Measurements from ENCODE around the gene USP13.

The USP13 gene

GRCh38 chr3:179794355-179794754 is 141.5 kb downstream of the USP13 start:
- H3K4me3 ChIP-seq (ENCODE audit: low read depth, low read length), result no peak overlapping the region
- TF ChIP-seq CTCF (IDR thresholded peaks at IDR 0.05; ENCODE audit: low read depth, low read length), result no peak

GRCh38 chr3:179796421-179796820 is 143.6 kb downstream of the USP13 start:
- TF ChIP-seq CTCF (IDR thresholded peaks at IDR 0.05; ENCODE audit: low read depth, low read length), result no peak
- no peak overlapping the region for H3K4me3 ChIP-seq (ENCODE audit: low read depth, low read length)

- no peak overlapping the region for H3K4me3 ChIP-seq (ENCODE audit: low read depth, low read length)
- no peak for TF ChIP-seq CTCF (IDR thresholded peaks at IDR 0.05; ENCODE audit: low read depth, low read length)
Observed at GRCh38 chr3:179797192-179797591, 144.4 kb downstream of the USP13 start.

- H3K4me3 ChIP-seq (ENCODE audit: low read depth, low read length), result no peak overlapping the region
- TF ChIP-seq CTCF (IDR thresholded peaks at IDR 0.05; ENCODE audit: low read depth, low read length), result no peak
Observed at GRCh38 chr3:179801263-179801662, 148.4 kb downstream of the USP13 start.

DNA sequence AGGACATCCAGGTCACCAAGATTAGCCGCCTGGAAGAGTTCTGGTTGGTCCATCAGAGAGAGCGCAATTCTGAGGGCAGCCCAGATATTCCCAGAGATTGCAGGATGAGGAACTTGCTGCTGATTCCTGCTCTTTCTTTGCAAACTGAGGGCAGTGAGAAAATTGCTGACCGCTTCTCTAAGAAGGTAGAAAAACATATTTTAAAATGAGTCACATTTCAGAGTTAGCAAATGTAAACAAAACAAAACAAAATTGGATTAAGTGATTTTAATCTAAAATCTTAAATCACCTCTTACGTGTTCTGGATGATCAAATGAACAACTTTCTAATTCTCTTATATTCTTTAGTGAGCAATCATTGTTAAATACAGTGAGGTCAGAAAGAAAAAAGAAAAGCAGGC is 149.0 kb downstream of the USP13 start:
- H3K4me3 ChIP-seq (ENCODE audit: low read depth, low read length), result no peak overlapping the region
- TF ChIP-seq CTCF (IDR thresholded peaks at IDR 0.05; ENCODE audit: low read depth, low read length), result no peak

DNA sequence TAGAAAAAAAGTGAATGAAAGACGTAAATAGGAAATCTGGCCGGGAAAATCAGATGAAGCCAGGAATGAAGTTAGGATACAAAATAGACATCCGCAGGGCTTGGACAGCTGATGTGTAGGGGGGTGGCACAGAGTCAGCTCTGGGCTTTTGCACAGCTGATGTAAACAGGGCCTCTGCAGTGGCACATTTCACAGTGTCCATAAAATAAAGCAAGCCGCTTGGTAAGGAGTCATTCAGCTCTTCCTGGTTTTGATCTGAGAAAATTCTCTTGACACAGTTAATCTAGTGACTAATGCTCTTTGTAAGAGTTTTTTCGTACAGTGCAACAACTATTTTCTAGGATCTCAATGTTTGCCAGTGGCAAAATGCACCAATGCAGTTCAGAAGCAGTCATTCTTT is 153.3 kb downstream of the USP13 start:
- H3K4me3 ChIP-seq (ENCODE audit: low read depth, low read length), result no peak overlapping the region
- TF ChIP-seq CTCF (IDR thresholded peaks at IDR 0.05; ENCODE audit: low read depth, low read length), result no peak

GRCh38 chr3:179807588-179807987 is 154.7 kb downstream of the USP13 start:
- no peak for TF ChIP-seq CTCF (IDR thresholded peaks at IDR 0.05; ENCODE audit: low read depth, low read length)
- H3K4me3 ChIP-seq (ENCODE audit: low read depth, low read length), result no peak overlapping the region
